GM12892 (cell line): ENCODE measurements around the gene PCDHB3.
"Not testable (repeated sequence)": the region's sequence is repeated elsewhere in the genome, so short reads cannot be mapped to it uniquely, and the experiment has no call there.

ENCODE experiments used
- POLR2A ChIP-seq: IDR thresholded peaks from 2 replicates; pipeline ENCODE4 v1.6.1; 2011; ENCODE audit warnings: low read depth, low read length, control low read depth
- POLR2AphosphoS5 ChIP-seq: IDR thresholded peaks from 2 replicates; pipeline ENCODE4 v1.6.1; 2011; ENCODE audit warnings: low read depth, low read length, control low read depth
- TAF1 ChIP-seq: IDR thresholded peaks from 2 replicates; pipeline ENCODE4 v1.6.1; 2011; ENCODE audit warnings: low read depth, mild to moderate bottlenecking, control low read depth, low read length, borderline replicate concordance

DNA sequence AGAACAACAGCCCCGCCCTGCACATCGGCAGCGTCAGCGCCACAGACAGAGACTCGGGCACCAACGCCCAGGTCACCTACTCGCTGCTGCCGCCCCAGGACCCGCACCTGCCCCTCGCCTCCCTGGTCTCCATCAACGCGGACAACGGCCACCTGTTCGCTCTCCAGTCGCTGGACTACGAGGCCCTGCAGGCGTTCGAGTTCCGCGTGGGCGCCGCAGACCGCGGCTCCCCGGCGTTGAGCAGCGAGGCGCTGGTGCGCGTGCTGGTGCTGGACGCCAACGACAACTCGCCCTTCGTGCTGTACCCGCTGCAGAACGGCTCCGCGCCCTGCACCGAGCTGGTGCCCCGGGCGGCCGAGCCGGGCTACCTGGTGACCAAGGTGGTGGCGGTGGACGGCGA is 4.1 kb upstream of the PCDHB3 start:
- not testable (repeated sequence) for TF ChIP-seq POLR2A, POLR2AphosphoS5, TAF1
